A673 (cell line): ENCODE data around the gene USP22. TPM values are rescaled to one million over a fixed set of nuclear protein-coding genes. Genes with fewer than 3 reads are reported as not detected.

Experiments
- Bru-seq: library from RNA; stranded (reverse); fragments of 400-500 nt; gene quantifications from one replicate; lab custom pipeline; 2021; lab: Mats Ljungman, UMichigan
- BruChase-seq, 2 experiments: library from RNA; stranded (reverse); fragments of 400-500 nt; gene quantifications; one replicate each; lab custom pipeline; 2021; lab: Mats Ljungman, UMichigan
- BruUV-seq: library from RNA; stranded (reverse); fragments of 400-500 nt; replicated peaks from 2 replicates; lab custom pipeline; 2021; lab: Mats Ljungman, UMichigan
- CTCF ChIA-PET: fragments of 300-600 bp; sonication (Branson Sonifier 250); formaldehyde crosslinking; loops from one replicate; lab custom pipeline; 2022; ENCODE audit warnings: antibody characterized with exemption; lab: Charles Lee
- POLR2A ChIA-PET: fragments of 300-600 bp; sonication (Branson Sonifier 250); formaldehyde crosslinking; loops from one replicate; lab custom pipeline; 2022; ENCODE audit warnings: antibody characterized with exemption; ENCODE audit not compliant: low non-redundant PET; lab: Charles Lee
- DNase-seq: peaks from one replicate; pipeline ENCODE4 v3.0.0-alpha.2; 2015; ENCODE audit warnings: low spot score
- H3K27ac ChIP-seq: fragments of 200-600 bp; sonication (generic); 2 replicates; pipeline ENCODE4 v1.5.1; 2016; ENCODE audit warnings: mixed run types, low read depth, mild to moderate bottlenecking, mixed read lengths, antibody characterized with exemption, low read length; ENCODE audit not compliant: poor library complexity, severe bottlenecking
- H3K27me3 ChIP-seq: fragments of 200-600 bp; sonication (generic); replicated peaks from 2 replicates; pipeline ENCODE4 v1.6.1; 2017; ENCODE audit warnings: mixed run types, low read depth, mild to moderate bottlenecking, mixed read lengths, antibody characterized with exemption, low read length; ENCODE audit not compliant: insufficient read depth, poor library complexity
- H3K36me3 ChIP-seq: fragments of 200-600 bp; sonication (generic); 2 replicates; pipeline ENCODE4 v1.6.1; 2016; ENCODE audit warnings: mixed run types, mild to moderate bottlenecking, mixed read lengths, antibody characterized with exemption, low read length; ENCODE audit not compliant: insufficient read depth, poor library complexity, severe bottlenecking
- H3K4me1 ChIP-seq: fragments of 200-600 bp; sonication (generic); 2 replicates; pipeline ENCODE4 v1.6.1; 2017; ENCODE audit warnings: mixed run types, mild to moderate bottlenecking, mixed read lengths, antibody characterized with exemption, low read length; ENCODE audit not compliant: insufficient read depth, poor library complexity, severe bottlenecking
- H3K4me3 ChIP-seq: fragments of 200-600 bp; sonication (generic); 2 replicates; pipeline ENCODE4 v1.5.1; 2016; ENCODE audit warnings: low read depth, mixed run types, mild to moderate bottlenecking, mixed read lengths, low read length; ENCODE audit not compliant: poor library complexity, severe bottlenecking
- H3K9me3 ChIP-seq: fragments of 200-600 bp; sonication (generic); 2 replicates; pipeline ENCODE4 v1.6.1; 2016; ENCODE audit warnings: mixed run types, low read depth, mild to moderate bottlenecking, mixed read lengths, antibody characterized with exemption, low read length; ENCODE audit not compliant: poor library complexity, severe bottlenecking
- EZH2 ChIP-seq: fragments of 200-600 bp; sonication (generic); IDR thresholded peaks from 2 replicates; pipeline ENCODE4 v1.6.1; 2017; ENCODE audit warnings: borderline replicate concordance, low read depth, mild to moderate bottlenecking, mixed read lengths, antibody characterized with exemption, low read length; ENCODE audit not compliant: poor library complexity, severe bottlenecking
- intact Hi-C: fragments of 100-400 bp; cut with micrococcal nuclease; formaldehyde crosslinking; loops from one replicate; pipeline ENCODE4 v1.10.0; 2022; ENCODE audit not compliant: unreplicated experiment
- long read RNA-seq: library from polyadenylated mRNA; stranded (forward); transcript quantifications from one replicate; pipeline ENCODE4 v2.0.0, GENCODE V29; 2022
- total RNA-seq: library from RNA; stranded (reverse); gene quantifications from 2 replicates; pipeline ENCODE4 v1.2.3, GENCODE V29; 2021
- TF ChIP-seq, protein P1 (sequence below): fragments of 300-800, 200-600 bp; sonication (generic); conservative IDR thresholded peaks from 2 replicates; pipeline ENCODE4 v1.5.1; 2017; ENCODE audit warnings: low read depth, mild to moderate bottlenecking, antibody characterized with exemption, low read length, moderate library complexity, mixed read lengths

USP22 gene
- total RNA-seq: 288 and 318 TPM in 2 replicates
- percentile 98 among the genes with signal in this experiment for Bru-seq, nascent RNA
- percentile 98 among the genes with signal in this experiment for BruChase-seq, experiment 1, labeled RNA remaining after a 2-hour chase
- percentile 99 among the genes with signal in this experiment for BruChase-seq, experiment 2, labeled RNA remaining after a 6-hour chase
- long read RNA-seq, full-length matches to known transcripts: 93 of 227 reads
- long read RNA-seq, partial matches to known transcripts: 35 of 227 reads
- long read RNA-seq, other reads (novel, unspliced or antisense): 99 of 227 reads

DNA sequence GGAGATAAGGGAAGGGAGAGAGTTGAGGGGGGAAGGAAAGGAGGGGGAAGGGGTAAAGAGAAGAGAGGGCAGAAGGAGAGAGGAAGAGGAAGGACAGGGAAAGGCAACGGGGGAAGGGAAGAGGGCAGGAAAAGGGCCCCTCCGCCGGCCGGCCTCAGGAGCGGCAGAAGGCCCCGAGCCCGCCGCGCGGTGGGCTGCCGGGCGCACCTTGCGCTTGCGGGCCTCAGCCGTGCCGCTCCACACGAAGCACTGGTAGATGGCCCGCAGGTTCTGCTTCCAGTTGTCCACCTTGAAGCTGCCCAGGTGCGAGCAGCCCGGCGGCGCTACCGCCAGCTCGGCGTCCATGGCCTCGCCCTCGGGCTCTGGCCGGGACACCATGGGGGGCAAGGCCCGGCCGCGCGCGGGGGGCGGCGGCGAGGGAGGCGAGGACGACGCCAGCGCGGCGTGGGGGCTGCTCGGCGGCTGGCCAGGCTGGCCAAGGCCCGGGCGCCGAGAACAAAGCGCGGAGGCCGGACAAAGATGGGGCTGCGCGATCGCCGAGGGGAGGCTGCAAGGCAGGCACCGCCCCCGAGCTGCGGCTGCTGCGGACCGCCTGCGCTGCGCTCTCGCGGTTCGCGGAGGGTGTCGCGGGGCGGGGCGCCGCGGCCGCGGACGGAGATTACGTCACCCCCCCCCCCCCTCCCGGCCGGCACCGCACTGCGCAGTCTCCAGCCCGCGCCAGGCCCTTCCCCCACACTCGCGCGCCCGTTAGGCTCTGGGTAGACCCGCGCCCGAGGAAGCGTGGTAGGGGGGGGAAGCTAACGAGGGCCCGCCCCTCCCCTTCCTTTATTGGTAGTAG lies at the start of gene USP22:
Gene USP22, minus strand, starts transcription at position 554 of the 838 bp plus-strand sequence. Its CDS starts 176 bp downstream, at position 378.
- CTCF ChIA-PET: interaction anchor here (0.5 to 1.6 kb wide), 5 partner anchors 22 to 733 kb away, joined by 3 to 13 read pairs (median 5); no protein-coding TSS in a partner anchor
- Histone ChIP-seq H3K9me3 (no peaks in the 10 kb centered on the region), H3K36me3 (peaks cover 20% of the 10 kb centered on the region), H3K27me3 (no peaks in the 10 kb centered on the region), H3K4me3 (peak within 1 kb of the TSS; percentile 99), H3K27ac (peak within 1 kb of the TSS; percentile 100), H3K4me1 (peaks cover 14% of the 10 kb centered on the region)
- no peak for DNase-seq
- TF ChIP-seq, protein P1, sequence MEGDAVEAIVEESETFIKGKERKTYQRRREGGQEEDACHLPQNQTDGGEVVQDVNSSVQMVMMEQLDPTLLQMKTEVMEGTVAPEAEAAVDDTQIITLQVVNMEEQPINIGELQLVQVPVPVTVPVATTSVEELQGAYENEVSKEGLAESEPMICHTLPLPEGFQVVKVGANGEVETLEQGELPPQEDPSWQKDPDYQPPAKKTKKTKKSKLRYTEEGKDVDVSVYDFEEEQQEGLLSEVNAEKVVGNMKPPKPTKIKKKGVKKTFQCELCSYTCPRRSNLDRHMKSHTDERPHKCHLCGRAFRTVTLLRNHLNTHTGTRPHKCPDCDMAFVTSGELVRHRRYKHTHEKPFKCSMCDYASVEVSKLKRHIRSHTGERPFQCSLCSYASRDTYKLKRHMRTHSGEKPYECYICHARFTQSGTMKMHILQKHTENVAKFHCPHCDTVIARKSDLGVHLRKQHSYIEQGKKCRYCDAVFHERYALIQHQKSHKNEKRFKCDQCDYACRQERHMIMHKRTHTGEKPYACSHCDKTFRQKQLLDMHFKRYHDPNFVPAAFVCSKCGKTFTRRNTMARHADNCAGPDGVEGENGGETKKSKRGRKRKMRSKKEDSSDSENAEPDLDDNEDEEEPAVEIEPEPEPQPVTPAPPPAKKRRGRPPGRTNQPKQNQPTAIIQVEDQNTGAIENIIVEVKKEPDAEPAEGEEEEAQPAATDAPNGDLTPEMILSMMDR: no peak
- no peak for TF ChIP-seq EZH2
- BruUV-seq: no TSS peak
- POLR2A ChIA-PET: interaction anchor here (0.6 to 1.4 kb wide), 4 partner anchors 17 to 1394 kb away, joined by 9 to 12 read pairs (median 10); partner anchors contain the start of gene ALDH3A2
- intact Hi-C loops: loop anchor here (1.0 to 5.0 kb wide), 3 partner anchors 57 to 242 kb away; partner anchors contain the start of genes MAP2K3 and TMEM11

DNA sequence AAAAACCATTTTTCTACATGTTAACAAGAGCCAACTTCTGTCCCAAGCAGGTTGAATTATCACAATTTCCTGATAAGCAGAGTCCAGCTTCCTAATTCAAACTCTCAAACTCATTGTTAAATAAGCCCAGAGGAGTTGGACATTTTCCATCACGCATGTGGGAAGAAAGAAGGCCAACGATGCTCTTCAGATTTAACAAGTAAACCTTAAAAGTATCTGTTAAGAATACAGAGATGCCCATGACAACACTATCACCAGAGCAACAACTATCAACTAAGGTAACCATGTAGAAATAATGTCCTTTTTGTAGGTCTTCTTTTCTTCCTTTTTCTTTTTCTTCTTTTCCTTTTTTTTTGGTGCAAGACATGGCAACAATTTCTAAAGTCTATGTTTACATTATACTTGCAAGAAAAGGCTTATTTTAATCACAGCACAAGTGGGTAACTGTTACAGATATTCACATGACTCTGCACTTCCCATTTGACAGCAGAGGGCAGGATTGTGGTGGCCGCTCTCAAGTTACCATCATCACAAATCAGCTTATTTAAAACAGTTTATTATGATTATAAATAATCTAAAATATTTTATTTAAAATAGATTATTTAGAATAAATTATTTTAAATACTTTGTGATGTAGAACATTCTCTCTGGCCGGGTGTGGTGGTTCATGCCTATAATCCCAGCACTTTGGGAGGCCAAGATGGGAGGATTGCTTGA lies 48.2 kb upstream of the USP22 start:
- no peak for TF ChIP-seq EZH2
- TF ChIP-seq, protein P1: no peak
- Histone ChIP-seq H3K4me3 (no peak overlapping the region), H3K4me1 (no peaks in the 10 kb centered on the region), H3K36me3 (no peaks in the 10 kb centered on the region), H3K9me3 (no peaks in the 10 kb centered on the region), H3K27ac (no peak overlapping the region), H3K27me3 (no peaks in the 10 kb centered on the region)
- ChIA-PET POLR2A (no interaction called here), CTCF (interaction anchor here (0.7 kb wide), 1 partner anchor 29 kb away, joined by 11 read pairs; no protein-coding TSS in a partner anchor)
- no TSS peak for BruUV-seq
- intact Hi-C loops: no loop called here
- DNase-seq: no peak
